ES-I3 (cell line): ENCODE results near the gene AURKA.

Experiments
- H3K36me3 ChIP-seq: 2 replicates; pipeline ENCODE4 v1.6.1; 2013; ENCODE audit warnings: mild to moderate bottlenecking, low read length, control low read depth, moderate library complexity; ENCODE audit not compliant: insufficient read depth
- H3K4me1 ChIP-seq: 2 replicates; pipeline ENCODE4 v1.6.1; 2013; ENCODE audit warnings: mild to moderate bottlenecking, control low read depth, low read length; ENCODE audit not compliant: insufficient read depth
- H3K9ac ChIP-seq: 2 replicates; pipeline ENCODE4 v1.6.1; 2013; ENCODE audit warnings: low read depth, mild to moderate bottlenecking, low read length, moderate library complexity
- H3K9me3 ChIP-seq: 2 replicates; pipeline ENCODE4 v1.6.1; 2013; ENCODE audit warnings: mild to moderate bottlenecking, low read length, moderate library complexity; ENCODE audit not compliant: control insufficient read depth, insufficient read depth

The AURKA gene

GRCh38 chr20:56427797-56428196 is 35.8 kb upstream of the AURKA start:
- Histone ChIP-seq H3K4me1 (no peaks in the 10 kb centered on the region), H3K9ac (no peak overlapping the region), H3K36me3 (no peaks in the 10 kb centered on the region), H3K9me3 (no peaks in the 10 kb centered on the region)

GRCh38 chr20:56426926-56427325 is 34.9 kb upstream of the AURKA start:
- H3K9me3 ChIP-seq, result no peaks in the 10 kb centered on the region

GRCh38 chr20:56426026-56426425 is 34.0 kb upstream of the AURKA start:
- peaks cover 6% of the 10 kb centered on the region; the same call in 1 of the 2 replicates for H3K4me1 ChIP-seq
- H3K9me3 ChIP-seq, result no peaks in the 10 kb centered on the region
- H3K36me3 ChIP-seq, result no peaks in the 10 kb centered on the region
- H3K9ac ChIP-seq, result no peak overlapping the region

More at GRCh38 chr20:56426926-56427325, 34.9 kb upstream of the AURKA start:
- H3K4me1 ChIP-seq, result peaks cover 4% of the 10 kb centered on the region; the same call in 1 of the 2 replicates
- H3K36me3 ChIP-seq, result no peaks in the 10 kb centered on the region
- H3K9ac ChIP-seq, result no peak overlapping the region

- Histone ChIP-seq H3K36me3 (no peaks in the 10 kb centered on the region), H3K9me3 (no peaks in the 10 kb centered on the region), H3K9ac (no peak overlapping the region), H3K4me1 (peaks cover 6% of the 10 kb centered on the region; the same call in 1 of the 2 replicates)
These were observed 32.9 kb upstream of the AURKA start for GRCh38 chr20:56424931-56425330.

- H3K9ac ChIP-seq, result no peak overlapping the region
These were observed 31.9 kb upstream of the AURKA start for GRCh38 chr20:56423886-56424285.

GRCh38 chr20:56423211-56423610 is 31.2 kb upstream of the AURKA start:
- no peaks in the 10 kb centered on the region for H3K36me3 ChIP-seq
- H3K9ac ChIP-seq, result no peak overlapping the region
- H3K9me3 ChIP-seq, result no peaks in the 10 kb centered on the region
- peaks cover 12% of the 10 kb centered on the region; the same call in 1 of the 2 replicates for H3K4me1 ChIP-seq

More at GRCh38 chr20:56423886-56424285, 31.9 kb upstream of the AURKA start:
- Histone ChIP-seq H3K9me3 (no peaks in the 10 kb centered on the region), H3K36me3 (no peaks in the 10 kb centered on the region), H3K4me1 (peaks cover 9% of the 10 kb centered on the region; the same call in 1 of the 2 replicates)

GRCh38 chr20:56422824-56423189 is 30.8 kb upstream of the AURKA start:
- Histone ChIP-seq H3K4me1 (peaks cover 12% of the 10 kb centered on the region; the same call in 1 of the 2 replicates), H3K36me3 (no peaks in the 10 kb centered on the region), H3K9ac (no peak overlapping the region), H3K9me3 (no peaks in the 10 kb centered on the region)

- no peaks in the 10 kb centered on the region for H3K9me3 ChIP-seq
- peaks cover 12% of the 10 kb centered on the region; the same call in 1 of the 2 replicates for H3K4me1 ChIP-seq
- H3K9ac ChIP-seq, result no peak overlapping the region
- H3K36me3 ChIP-seq, result no peaks in the 10 kb centered on the region
These were observed 30.2 kb upstream of the AURKA start for GRCh38 chr20:56422076-56422823.

- Histone ChIP-seq H3K9me3 (no peaks in the 10 kb centered on the region), H3K4me1 (peaks cover 12% of the 10 kb centered on the region; the same call in 1 of the 2 replicates), H3K9ac (no peak overlapping the region), H3K36me3 (no peaks in the 10 kb centered on the region)
These were observed 29.1 kb upstream of the AURKA start for GRCh38 chr20:56420940-56421688.

- Histone ChIP-seq H3K4me1 (peaks cover 12% of the 10 kb centered on the region; the same call in 1 of the 2 replicates), H3K36me3 (no peaks in the 10 kb centered on the region), H3K9ac (no peak overlapping the region), H3K9me3 (no peaks in the 10 kb centered on the region)
These were observed 28.0 kb upstream of the AURKA start for GRCh38 chr20:56420028-56420427.

- Histone ChIP-seq H3K9ac (no peak overlapping the region), H3K9me3 (no peaks in the 10 kb centered on the region), H3K36me3 (no peaks in the 10 kb centered on the region), H3K4me1 (peaks cover 12% of the 10 kb centered on the region; the same call in 1 of the 2 replicates)
These were observed 26.4 kb upstream of the AURKA start for GRCh38 chr20:56418385-56418861.

GRCh38 chr20:56417911-56418310 is 25.9 kb upstream of the AURKA start:
- Histone ChIP-seq H3K9ac (no peak overlapping the region), H3K36me3 (no peaks in the 10 kb centered on the region), H3K9me3 (no peaks in the 10 kb centered on the region), H3K4me1 (peaks cover 12% of the 10 kb centered on the region; the same call in 1 of the 2 replicates)

GRCh38 chr20:56417402-56417801 is 25.4 kb upstream of the AURKA start:
- Histone ChIP-seq H3K9me3 (no peaks in the 10 kb centered on the region), H3K9ac (no peak overlapping the region), H3K36me3 (no peaks in the 10 kb centered on the region), H3K4me1 (peaks cover 12% of the 10 kb centered on the region; the same call in 1 of the 2 replicates)

GRCh38 chr20:56414842-56415765 is 23.1 kb upstream of the AURKA start:
- Histone ChIP-seq H3K9ac (no peak overlapping the region), H3K9me3 (no peaks in the 10 kb centered on the region), H3K4me1 (0 out of 2 replicates have a peak, but pooled peaks cover 6% of the 10 kb centered on the region), H3K36me3 (no peaks in the 10 kb centered on the region)
